ENCODE data around the gene TCOF1.

GRCh38 chr5:150312518-150312917, 45.0 kb upstream of the TCOF1 start:
- TF ChIP-seq POLR2A (IDR thresholded peaks at IDR 0.05) (no peak), CTCF (IDR thresholded peaks at IDR 0.05) (no peak)
